LoVo (cell line): ENCODE measurements around the gene KDM2B.
A peak's percentile ranks its signal among the peaks of the same experiment; 100 is the strongest.

Source experiments
- DNase-seq: peaks from one replicate; pipeline ENCODE4 v3.0.0-alpha.2; 2016; ENCODE audit warnings: low spot score

KDM2B gene

DNA sequence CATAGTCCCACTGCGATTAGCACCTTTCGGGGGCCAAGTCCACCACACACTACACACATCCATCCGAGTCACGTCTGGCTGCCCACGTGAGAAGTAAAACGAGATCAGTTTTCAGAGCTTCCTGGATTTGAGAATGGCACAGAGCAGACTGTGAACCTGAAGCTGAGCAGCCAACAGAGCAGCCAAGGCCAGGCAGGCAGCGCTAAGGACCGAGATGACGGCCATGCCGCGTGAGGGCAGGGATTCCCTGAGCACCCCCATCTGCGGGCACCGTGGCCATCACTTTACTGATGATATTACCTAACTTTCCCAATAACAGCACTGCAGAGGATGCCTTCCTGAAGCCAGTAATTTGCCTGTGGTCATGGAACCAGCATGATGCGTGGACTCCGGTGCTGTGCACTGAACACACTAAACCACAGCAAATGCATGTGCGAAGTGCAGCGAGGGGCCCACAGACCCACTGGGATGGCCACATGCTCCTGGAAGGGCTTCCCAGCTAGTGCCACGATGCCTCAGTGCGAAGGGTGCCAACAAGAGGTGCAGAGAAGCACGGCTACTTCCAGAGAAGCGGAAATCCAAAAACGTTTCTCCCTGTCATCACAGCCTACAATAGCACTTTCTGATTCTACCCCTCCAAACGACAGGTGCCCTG lies 124.9 kb downstream of the KDM2B start:
- DNase-seq, result no peak

DNA sequence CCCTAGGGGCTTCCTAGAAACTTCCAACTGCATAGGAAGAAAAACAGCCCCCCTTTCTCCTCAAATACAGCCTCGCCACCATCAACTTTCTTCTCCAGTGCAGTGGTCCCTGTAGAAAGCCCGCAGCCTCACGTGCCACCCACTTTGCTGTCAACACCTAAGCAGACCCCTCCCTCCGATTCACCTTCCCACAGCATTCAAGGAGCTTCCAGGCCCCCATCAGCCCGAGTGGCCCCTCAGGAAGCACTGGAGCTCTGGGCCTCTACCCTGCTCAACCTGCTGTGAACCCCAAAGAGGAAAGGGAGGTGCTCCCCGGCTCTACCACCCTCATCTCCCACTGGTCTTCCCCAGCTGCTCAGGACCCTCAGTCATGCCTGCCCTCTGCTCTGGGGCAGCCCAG lies 125.9 kb downstream of the KDM2B start:
- DNase-seq, result no peak

DNA sequence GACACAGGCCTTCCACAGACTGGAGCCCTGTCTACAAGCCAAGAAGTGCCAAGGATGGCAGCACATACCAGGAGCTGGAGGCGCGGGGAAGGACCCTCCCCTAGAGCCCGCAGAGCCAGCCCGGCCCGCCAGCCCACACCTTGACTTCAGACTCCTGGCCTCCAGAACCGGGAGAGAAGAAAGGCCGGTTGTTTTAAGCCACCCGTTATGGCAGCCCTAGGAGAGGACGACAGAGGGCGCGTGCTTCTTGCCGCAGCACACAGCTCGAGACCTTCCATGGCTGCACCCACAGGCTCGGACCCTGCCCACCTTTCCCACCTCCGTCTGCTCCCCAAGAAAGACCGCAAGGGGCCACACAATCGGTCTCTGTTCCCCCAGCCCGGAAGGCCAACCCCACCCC lies 127.2 kb downstream of the KDM2B start:
- no peak for DNase-seq

DNA sequence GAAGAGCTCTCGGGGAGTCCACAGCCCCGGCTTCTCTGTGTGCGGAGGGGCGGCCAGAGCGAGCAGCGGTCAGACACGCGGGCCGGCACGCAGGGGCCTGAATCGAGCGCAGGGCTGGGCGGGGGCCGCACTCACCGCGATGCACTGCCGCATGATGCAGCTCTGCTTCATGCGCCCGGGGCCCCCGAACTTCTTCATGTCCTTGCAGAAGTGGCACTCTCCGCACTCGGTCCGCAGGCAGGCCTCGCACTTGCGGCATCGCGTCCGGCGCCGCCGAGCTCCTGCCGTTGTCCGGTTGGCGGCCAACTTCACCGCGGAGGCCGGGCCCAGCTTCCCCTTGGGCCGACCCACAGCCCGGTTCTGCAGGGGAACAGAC lies 127.8 kb downstream of the KDM2B start:
- DNase-seq, result no peak

DNA sequence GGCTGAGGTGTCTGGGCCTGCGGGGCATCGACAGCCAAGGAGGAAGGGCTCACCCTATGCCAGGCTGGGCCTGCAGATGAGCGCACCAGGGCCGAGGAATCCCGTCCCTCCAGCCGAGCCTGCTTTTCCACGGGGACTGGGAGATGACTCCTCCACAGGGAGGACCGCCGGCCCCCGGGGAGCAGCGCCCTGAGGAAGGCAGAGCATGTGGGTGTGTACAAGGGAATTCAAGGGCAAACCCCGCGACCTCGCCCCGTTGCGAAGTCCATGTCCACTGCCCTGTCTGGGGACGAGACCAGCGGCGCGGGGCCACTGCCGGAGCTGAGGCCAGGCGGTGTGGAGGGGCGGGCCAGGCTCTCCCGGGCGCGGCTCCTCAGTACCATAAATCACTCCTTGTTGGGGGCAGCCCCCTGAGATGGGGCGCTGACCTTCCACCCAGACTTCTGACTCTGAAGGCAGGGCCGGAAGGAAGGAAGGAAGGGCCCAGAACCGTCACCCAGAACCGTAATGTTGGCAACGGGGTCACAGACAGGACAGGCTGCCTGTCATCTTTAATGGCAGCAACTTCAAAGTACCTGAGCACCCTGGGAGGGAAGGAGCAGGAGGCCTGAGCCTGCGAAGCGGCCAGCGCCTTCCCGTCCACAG lies 128.4 kb downstream of the KDM2B start:
- peak; percentile 32 for DNase-seq

DNA sequence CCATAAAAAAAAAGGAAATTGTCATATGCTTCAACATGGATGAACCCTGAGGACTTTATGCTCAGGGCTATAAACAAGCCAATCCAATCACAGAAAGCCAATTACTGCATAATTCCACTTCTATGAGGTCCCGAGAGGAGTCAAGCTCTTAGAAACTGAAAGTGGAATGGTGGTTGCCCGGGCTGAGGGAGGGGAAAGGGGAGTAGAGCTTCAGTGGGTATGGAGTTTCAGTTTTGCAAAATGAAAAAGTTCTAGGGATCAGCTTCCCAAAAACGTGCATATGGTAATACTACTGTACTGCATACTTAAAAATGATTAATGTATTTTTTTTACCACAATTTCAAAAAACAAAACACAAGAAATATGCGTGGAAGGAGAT lies 128.9 kb downstream of the KDM2B start:
- DNase-seq, result no peak

DNA sequence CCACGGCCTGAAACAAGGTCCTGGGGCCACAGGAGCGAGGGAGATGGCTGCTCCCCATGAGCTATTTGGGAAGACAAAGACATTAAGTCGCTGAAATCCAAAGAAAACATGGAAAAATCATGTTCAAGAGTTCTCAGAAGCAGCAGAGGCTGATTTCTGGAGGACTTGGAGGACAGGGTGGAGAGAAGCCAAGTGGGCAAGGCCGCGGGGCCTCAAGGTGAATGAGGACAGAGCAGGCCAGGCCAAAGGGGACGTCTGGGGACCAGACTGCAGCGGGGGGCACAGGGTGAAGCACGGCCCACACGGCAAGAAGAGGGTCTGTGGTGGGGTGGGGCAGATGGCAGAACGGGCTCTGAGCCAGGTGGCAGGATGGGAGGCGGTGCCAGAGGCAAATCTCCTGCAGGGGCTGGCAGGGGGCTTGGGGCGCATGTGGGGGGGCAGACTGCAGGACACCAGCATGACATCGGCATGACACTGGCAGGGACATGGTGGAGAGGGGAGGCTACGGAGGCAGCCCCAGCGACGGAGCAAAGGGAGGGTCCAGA lies 132.0 kb downstream of the KDM2B start:
- DNase-seq, result no peak

DNA sequence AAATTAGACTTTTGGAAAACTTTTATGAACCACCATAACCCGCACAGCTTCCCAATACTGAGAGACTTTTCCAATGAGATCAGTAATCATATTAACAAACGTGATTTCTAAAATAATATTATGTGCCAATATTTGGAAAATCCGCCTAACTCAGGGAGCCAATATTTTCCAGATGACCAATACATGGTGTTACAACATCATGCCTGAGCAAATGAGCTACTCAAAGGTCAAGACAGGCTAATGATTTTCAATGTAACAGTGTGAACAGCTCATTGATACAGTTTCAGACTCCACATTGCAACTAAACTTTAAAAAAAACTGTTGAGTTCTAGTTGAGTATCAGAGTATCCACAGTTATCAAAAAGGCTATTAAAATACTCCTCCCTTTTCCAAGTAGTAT lies 134.1 kb downstream of the KDM2B start:
- DNase-seq, result no peak

DNA sequence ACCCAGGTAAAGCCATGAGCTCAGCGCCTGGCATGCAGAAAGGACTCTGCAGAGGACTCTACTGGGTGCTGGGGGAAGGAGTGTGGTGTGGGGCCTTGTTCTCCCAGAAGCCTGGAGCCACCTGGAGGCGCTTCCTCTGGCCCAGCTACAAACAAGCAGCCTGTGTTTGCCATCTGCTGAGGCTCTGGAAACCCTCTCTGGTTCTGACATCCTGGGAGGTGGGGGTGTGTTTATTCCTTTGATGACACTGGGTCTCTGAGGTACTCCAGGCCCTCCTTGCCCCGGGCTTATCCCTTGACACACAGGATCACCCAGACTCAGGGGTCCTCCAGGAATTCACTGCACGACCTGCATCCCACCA lies 136.0 kb downstream of the KDM2B start:
- DNase-seq, result no peak

DNA sequence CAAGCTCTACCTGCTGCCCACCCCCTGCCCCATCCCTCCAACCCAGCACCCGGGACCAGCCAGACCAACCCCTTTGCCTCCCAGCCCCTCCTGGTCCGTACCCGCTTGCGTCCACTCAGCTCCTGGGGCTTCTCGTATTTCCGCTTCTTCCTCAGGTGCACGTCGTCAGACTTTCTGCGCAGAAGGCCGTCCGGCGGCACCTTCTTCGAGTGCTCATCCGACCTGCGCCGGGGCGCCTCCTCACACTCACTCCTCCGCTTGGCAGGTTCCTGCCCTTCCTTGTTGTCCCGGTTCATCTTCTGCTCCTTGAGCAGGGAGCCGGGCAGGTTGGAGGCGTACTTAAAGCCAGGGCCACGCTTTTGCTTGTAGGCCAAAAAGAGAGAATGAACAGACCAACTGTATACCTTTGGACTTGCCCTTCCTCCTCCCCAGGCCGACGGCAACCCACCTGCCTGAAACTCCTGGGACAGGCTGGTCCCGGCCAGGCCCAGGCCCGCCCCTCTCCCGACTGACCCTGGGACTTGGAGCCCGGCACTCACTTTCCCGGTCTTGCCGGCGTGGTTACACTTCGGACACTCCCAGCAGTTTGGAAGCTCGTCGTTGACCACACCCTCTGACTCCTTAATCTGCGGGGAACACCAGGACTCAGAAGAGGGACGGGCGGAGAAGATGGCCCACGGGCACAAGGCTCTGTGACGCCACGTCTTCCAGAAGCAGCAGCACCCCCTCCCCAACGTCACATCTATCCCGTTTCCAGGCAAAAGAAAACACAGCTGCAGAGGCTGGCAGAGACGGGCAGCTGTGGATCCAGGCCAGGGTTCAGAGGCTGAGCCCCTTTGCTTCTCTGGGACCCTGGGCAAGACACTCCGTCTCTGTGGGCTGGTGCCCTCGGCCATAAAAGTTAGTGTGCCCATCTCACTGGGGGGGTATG lies 136.6 kb downstream of the KDM2B start:
- DNase-seq, result no peak

DNA sequence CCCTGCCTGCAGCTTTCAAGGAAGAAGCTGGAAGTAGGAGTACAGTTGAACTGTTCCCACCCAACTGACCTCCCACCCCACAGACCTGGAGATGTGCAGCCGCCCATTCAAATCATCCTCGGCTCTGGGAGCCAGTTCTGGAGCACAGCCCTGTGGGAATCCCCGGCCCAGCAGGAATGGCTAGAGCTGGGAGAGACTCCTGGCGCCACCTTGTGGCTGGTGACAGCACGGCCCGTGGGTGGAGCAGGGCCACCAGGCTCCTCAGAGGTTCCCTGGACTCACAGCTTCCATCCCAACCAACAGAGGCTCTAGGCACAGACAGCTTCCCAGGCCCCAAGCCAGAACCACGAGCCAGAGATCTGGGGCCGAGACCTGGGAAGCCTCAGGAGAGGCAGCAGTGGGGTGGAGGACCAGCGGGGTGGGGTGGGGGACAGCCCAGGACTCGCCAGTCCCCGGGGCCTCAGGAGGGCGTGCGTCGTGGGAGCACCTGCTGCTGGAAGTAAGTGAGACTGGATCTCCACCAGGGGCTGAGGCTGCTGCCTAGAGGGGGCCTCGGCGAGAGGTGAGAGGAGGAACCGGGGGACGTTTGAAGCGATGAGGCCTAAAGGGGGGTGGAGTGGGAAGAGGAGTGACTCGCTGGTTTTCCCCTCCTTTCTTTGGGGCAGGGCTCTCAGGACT lies 137.5 kb downstream of the KDM2B start:
- peak; percentile 70 for DNase-seq

DNA sequence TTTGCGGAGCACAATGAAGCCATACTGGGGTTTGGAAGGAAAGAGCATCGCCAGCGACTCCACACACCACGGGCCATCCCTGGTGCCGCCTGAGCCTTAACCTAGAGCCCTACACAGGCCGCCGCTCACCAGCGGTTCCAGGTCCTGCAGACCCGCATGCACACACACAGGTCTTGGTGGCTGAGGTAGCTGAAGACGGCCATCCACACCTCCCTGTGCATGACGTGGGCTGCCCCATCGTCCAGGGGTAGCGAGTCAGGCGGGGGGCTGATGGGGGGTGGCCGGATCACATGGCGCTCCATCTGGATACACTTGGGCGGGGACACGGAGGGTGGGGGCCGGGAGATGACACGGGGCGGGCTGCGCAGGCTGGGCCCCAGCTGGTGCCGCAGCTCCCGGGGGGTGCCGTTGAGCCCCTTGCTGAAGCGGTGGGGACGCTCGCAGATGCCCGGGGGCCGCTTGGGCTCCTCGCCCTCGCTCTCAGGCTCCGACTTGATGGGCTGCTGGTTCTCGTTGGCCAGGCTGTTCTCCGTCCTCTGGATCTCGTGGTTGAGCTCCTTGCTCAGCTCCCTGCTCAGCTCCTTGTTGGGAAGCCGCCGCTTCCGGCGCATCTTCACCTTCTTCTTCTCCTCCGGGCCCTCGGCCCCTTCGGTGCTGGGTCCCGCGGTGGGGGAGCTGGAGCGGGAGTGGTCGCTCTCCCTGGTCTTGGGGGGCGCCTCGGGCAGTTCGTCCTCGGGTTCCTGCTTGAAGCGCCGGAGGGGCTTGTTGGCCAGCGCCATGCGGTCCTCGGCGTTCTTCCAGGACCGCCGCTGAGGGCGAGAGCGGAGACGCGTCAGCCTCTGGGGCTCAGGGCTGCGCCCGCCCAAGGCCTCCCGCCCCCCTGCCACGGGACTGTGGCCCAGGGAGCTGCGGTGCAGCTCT lies 138.5 kb downstream of the KDM2B start:
- DNase-seq, result no peak

DNA sequence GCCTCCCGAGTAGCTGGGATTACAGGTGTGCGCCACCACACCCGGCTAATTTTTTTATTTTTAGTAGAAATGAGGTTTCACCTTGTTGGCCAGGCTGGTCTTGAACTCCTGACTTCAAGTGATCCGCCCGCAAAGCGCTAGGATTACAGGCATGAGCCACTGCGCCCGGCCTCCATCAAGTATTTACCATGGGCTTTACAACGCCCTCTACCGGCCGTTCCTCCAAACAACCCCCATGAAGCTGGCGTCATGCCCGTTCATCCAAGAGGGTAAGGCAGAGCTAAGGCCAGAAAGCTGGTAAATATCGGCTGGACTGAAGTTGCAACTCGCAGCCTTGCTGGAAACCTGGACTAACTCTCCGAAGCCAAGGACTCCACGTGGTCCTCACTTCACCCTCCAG lies 139.3 kb downstream of the KDM2B start:
- DNase-seq, result no peak

DNA sequence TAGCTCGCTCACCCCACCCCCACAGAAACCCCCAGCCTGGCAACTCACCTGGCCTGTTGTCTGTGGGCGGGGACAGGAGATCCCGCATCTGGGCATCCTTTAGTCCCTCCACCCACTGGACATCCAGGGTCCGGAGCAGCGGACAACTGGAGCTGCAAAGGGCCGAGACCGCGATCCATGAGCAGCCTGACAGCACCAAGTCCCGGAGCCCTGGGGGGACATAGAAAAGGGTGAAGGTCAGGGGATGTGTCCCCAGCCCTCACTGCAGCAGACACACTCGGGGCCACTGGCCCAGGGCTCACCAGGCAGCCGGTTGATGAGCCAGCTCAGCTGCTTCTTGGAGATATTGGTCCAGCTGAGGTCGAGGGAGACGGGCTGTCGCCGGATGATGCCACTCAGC lies 140.1 kb downstream of the KDM2B start:
- no peak for DNase-seq

DNA sequence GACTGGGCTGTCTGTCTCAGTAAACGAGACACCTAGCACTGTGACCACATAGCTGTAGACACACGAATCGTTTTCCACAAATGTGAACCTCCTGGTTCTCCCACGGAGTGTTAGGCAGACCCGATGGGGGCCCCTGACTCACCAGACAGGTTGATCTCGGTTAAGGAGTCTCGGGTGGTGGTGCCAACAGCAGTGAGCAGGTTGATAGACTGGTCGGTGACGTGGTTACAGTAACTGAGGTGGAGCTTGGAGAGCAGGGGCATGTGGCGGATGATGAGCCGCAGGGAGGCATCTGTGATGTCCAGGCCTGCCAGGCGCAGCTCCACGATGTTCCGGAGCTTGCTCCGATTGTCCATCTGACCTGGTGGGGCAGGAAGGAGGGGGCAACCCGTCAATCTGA lies 141.1 kb downstream of the KDM2B start:
- no peak for DNase-seq

DNA sequence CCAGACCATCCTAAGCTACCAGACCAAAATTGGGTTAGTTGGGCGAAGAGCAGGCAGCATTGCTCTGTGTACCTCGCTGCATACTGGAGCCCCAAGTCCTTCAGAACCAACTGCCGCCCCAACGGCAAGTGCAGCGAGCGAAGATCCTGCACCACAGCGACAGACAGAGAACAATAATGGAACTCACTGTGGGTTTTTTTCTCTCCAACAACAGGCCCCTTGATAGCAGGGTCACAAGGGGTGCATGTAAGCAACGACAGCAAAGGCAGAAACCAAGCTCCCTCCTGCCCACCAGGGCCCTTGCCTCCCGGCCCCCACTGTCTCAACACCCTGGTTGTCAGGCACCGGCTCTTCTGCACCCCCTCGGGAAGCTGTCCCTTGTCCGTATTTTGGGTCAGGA lies 141.9 kb downstream of the KDM2B start:
- no peak for DNase-seq

DNA sequence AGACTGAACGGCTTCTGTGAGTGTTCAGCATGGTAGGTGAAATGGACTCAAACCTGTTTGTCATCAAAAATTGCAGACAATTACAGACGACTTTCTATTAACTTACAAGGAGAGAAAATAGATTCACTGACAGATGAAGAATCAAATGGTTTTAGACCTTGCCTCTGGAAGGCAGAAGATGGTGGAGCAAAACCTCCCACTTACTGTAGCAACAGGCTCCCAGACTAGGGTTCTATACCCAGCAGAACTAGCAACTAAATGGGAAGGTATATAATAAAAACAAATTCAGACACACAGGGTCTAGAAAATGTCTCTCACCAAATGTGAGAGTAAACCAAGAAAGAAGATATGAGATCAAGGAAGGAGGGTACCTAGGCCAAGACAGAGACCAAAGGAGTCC lies 144.1 kb downstream of the KDM2B start:
- DNase-seq, result no peak

DNA sequence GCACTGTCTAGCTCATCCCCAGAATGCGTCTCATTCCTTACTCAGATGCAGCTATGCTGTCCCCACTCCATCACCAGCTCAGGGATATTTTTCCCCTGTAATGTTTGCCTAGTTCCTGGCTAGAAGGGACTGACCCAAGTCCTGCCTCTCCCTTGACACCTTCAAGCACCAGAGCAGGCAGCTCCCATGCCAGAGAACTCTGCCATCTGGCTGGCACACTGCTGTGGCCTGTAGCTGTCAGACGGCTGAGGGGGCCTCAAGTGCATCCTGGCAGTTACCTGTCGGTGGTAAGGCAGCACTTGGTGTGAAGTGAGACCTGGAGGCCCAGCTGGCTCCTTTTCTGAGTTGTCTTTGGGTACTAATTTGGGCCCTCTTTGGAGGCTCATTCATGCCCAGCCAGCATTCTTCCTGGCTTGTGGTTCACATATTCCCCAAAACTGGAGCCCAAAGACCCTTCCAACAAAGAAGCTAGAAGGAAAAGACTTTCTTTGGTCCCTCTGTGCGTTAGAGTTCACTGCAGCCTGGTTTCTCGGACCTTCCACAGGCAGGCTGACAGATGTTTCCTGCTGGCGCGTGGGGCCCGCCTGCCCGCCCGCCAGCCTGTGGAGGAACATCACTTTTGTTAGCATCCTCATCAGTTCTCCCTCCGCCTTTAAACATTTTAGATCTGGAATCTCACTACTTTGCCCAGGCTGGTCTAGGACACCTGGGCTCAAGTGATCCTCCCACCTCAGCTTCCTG lies 147.9 kb downstream of the KDM2B start:
- no peak for DNase-seq

DNA sequence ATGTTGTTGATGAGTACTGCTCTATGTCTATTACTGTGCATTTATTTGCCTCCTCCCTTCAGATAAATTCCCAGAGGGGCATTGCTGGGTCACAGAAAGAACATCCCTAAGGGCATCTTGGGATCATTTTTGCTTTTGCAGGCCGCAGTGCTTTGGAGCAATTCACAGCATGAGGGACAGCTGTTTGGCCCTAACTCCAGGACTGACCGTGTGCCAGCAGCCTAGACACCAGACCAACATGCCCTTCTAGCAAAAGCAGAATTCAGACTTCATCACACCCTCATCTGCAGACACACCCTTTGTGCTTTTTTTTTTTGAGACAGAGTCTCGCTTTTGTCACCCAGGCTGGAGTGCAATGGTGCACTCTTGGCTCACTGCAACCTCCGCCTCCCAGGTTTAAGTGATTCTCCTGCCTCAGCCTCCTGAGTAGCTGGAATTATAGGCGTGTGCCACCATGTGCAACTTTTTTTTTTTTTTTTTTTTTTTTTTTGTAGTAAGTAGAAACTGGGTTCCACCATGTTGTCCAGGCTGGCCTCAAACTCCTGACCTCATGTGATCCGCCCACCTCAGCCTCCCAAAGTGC lies 149.9 kb downstream of the KDM2B start:
- DNase-seq, result no peak

DNA sequence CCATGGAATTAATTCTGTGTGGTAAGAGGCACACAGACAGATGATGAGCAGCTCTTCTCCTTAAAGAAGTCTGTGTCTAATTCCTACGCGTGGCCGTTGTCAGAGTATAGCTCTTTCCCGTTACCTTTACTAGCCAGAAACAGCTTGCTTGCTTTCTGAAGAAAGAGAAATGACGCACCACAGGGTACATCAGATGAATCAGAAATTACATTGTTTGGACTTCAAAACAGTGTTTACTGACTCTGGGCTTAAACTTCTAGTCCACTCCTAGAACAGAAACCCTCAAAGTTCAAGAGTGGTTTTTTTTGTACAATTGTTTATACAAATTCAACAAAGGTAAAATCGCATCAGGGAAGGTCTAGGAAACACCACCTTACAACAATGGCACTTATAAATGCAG lies 151.9 kb downstream of the KDM2B start:
- no peak for DNase-seq
